Astrocyte of the spinal cord (primary cell): ENCODE results near the gene PPP1R13B.

Experiments used
- DNase-seq: peaks from one replicate; pipeline ENCODE4 v3.0.0; 2011; ENCODE audit warnings: low read depth, low spot score
- H3K4me3 ChIP-seq: 2 replicates; pipeline ENCODE4 v1.5.1; 2011; ENCODE audit warnings: low read depth, mild to moderate bottlenecking, low read length, moderate library complexity
- in situ Hi-C: cut with HindIII; loops from 2 replicates; pipeline ENCODE4 v1.10.0; 2017; ENCODE audit warnings: low sequenced_read_pairs
- TF ChIP-seq, protein P1 (sequence below): IDR thresholded peaks from 2 replicates; pipeline ENCODE4 v1.5.1; 2012; ENCODE audit warnings: low read depth, mild to moderate bottlenecking, low read length, inconsistent platforms

Gene PPP1R13B

DNA sequence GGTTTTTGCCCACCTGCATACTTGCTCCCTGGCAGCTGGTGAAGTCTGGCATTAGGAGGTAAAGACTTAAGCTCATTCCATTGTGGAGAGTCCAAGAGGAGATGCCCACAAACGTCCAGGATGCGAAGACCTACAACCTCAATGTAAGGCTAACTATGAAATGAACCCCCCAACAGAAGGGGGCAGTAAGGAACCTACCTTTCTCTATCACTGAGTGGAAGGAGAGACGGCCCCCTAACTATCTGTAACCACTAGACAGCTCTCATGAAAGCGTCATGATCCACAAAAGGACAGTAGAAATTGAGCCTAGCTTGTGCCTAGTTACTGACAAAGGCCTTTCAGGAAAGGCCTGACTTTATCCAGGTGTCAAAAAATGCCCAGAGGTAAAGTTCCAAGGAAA is 76.5 kb downstream of the PPP1R13B start:
- H3K4me3 ChIP-seq, result no peak overlapping the region
- DNase-seq, result no peak
- in situ Hi-C loops, result no loop called here
- TF ChIP-seq, protein P1, sequence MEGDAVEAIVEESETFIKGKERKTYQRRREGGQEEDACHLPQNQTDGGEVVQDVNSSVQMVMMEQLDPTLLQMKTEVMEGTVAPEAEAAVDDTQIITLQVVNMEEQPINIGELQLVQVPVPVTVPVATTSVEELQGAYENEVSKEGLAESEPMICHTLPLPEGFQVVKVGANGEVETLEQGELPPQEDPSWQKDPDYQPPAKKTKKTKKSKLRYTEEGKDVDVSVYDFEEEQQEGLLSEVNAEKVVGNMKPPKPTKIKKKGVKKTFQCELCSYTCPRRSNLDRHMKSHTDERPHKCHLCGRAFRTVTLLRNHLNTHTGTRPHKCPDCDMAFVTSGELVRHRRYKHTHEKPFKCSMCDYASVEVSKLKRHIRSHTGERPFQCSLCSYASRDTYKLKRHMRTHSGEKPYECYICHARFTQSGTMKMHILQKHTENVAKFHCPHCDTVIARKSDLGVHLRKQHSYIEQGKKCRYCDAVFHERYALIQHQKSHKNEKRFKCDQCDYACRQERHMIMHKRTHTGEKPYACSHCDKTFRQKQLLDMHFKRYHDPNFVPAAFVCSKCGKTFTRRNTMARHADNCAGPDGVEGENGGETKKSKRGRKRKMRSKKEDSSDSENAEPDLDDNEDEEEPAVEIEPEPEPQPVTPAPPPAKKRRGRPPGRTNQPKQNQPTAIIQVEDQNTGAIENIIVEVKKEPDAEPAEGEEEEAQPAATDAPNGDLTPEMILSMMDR, result no peak

DNA sequence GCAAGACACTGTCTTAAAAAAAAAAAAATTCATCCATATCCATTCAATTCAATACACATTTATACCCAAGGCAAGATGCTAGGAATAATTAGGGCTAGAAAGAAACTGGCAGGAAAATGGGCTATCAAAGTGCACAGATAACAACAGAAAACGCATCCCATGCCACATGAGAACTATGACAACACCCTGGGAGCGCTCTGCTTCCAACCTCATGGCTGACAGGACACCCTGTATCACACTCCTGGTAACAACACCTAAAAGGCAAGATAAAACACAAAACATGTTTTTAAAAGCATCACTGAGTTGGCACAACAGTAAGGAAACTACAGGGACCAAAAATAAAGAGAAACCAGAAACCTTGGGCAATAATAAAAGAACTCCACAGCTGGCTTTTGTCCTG is 76.9 kb downstream of the PPP1R13B start:
- TF ChIP-seq, protein P1, result no peak
- H3K4me3 ChIP-seq, result no peak overlapping the region
- in situ Hi-C loops, result no loop called here
- no peak for DNase-seq

- in situ Hi-C loops, result no loop called here
- H3K4me3 ChIP-seq, result no peak overlapping the region
- DNase-seq, result no peak
- TF ChIP-seq, protein P1, result no peak
These were observed 80.0 kb downstream of the PPP1R13B start for GRCh38 chr14:103767336-103767894.

DNA sequence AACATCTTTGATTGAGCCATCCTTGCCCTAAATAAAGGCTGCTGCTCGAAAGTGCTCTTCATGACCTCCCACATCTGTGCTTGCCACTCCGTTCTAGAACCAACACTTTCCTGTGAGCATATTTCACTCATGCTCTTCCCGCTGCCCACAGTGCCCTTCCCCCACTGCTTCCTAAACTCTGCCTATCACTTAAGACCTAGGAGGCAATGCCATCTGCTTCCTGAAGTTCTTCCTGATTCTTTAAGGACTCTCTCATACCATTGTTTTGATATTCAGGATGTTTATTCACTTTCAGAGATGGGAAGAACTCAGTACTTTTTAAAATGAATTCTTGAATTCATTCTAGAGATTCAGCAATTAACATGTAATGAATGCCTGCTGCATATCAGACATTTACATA is 81.8 kb downstream of the PPP1R13B start:
- in situ Hi-C loops, result no loop called here
- DNase-seq, result no peak
- TF ChIP-seq, protein P1, result no peak
- no peak overlapping the region for H3K4me3 ChIP-seq

GRCh38 chr14:103763730-103764488 is 83.5 kb downstream of the PPP1R13B start:
- H3K4me3 ChIP-seq, result no peak overlapping the region
- TF ChIP-seq, protein P1, result no peak
- in situ Hi-C loops, result no loop called here
- DNase-seq, result no peak

DNA sequence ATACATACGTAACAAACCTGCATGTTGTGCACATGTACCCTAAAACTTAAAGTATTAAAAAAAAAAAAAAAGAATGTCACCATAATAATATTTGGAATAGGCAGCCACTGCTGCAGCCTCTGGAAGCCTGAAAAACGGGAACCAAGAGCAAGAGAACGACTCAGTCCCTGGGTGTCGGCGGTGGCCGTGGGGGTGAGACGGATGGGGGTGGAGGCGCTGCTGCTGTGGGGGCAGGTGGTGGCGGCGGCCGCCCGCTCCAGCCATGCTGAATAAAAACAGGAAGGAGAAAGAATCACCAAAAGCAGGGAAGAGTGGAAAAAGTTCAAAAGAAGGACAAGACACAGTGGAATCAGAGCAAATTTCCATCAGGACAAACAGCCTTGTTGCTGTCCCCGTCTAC is 84.8 kb downstream of the PPP1R13B start:
- DNase-seq, result no peak
- TF ChIP-seq, protein P1, result no peak
- no peak overlapping the region for H3K4me3 ChIP-seq
- in situ Hi-C loops, result no loop called here
